Vagina (tissue), 2 donors: ENCODE results near the gene CFAP92. TPM values are rescaled to one million over a fixed set of nuclear protein-coding genes. Genes with fewer than 3 reads are reported as not detected.

Experiments used
- DNase-seq, 2 donors: peaks; one replicate each; pipeline ENCODE4 v3.0.0-alpha.2; 2017; ENCODE audit errors: extremely low spot score in 2 of 2
- H3K27ac ChIP-seq: fragments of 200-600 bp; sonication (generic); one replicate; pipeline ENCODE4 v1.5.1; 2019
- H3K27me3 ChIP-seq: fragments of 200-600 bp; sonication (generic); one replicate; pipeline ENCODE4 v1.5.1; 2019
- H3K36me3 ChIP-seq, 2 donors: fragments of 200-600 bp; sonication (generic); one replicate each; pipeline ENCODE4 v1.5.1; 2017 to 2019
- H3K4me1 ChIP-seq: fragments of 200-600 bp; sonication (generic); one replicate; pipeline ENCODE4 v1.5.1; 2019
- H3K4me3 ChIP-seq, 2 donors: fragments of 200-600 bp; sonication (generic); 1 replicate in 1 of 2; 2 replicates in 1 of 2; pipeline ENCODE4 v1.5.1; 2016 to 2019
- H3K9me3 ChIP-seq: fragments of 200-600 bp; sonication (generic); one replicate; pipeline ENCODE4 v1.5.1; 2019
- POLR2A ChIP-seq, 2 donors: fragments of 450-650 bp; IDR thresholded peaks; one replicate each; pipeline ENCODE4 v1.6.1; 2017; ENCODE audit warnings: antibody characterized with exemption in 2 of 2, mild to moderate bottlenecking in 2 of 2, moderate library complexity in 2 of 2
- POLR2AphosphoS5 ChIP-seq, 2 donors: sonication (generic); formaldehyde crosslinking; IDR thresholded peaks; one replicate each; pipeline ENCODE4 v1.9.0; 2017; ENCODE audit warnings: antibody characterized with exemption in 2 of 2, mild to moderate bottlenecking in 2 of 2, low read depth in 1 of 2; ENCODE audit not compliant: insufficient read depth in 1 of 2
- intact Hi-C: fragments of 100-400 bp; cut with DNase I; formaldehyde crosslinking; loops from one replicate; pipeline ENCODE4 v1.15.1; 2023
- total RNA-seq: library from RNA; depleted of rRNA; stranded (reverse); fragments of >200 nt; gene quantifications from one replicate; pipeline ENCODE4 v1.2.3, GENCODE V29; 2016
- TF ChIP-seq, protein P1 (sequence below), 3 experiments: fragments of 450-650 bp in 2 of 3; fragments of 200-600 bp in 1 of 3; sonication (generic) in 1 of 3; IDR thresholded peaks; one replicate each; pipeline ENCODE4 v1.5.1; 2017 to 2019; ENCODE audit warnings: antibody characterized with exemption in 3 of 3, mild to moderate bottlenecking in 2 of 3, moderate library complexity in 2 of 3

The CFAP92 gene
- total RNA-seq, 1 donor from 2014 or later: not detected

DNA sequence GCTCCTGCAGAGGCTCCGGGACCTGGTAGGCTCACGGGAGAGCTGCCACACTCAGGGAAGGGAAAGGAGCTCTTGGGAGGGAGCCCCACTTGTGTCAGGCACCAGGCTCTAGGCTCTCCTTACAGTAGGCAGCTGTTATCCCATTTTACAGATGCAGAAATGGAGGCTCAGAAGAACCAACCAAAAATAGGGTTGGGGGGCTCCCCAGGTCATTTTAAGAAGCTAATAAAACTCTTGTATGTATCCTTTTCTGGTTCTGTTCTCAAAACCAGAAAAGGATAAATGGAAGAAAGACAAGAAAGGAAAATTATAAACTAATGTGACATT is 43.2 kb upstream of the CFAP92 start:
- H3K36me3 ChIP-seq: no peaks in the 10 kb centered on the region
- H3K27ac ChIP-seq: no peak overlapping the region
- no peak overlapping the region for H3K4me3 ChIP-seq
- no peaks in the 10 kb centered on the region for H3K27me3 ChIP-seq
- TF ChIP-seq, protein P1, sequence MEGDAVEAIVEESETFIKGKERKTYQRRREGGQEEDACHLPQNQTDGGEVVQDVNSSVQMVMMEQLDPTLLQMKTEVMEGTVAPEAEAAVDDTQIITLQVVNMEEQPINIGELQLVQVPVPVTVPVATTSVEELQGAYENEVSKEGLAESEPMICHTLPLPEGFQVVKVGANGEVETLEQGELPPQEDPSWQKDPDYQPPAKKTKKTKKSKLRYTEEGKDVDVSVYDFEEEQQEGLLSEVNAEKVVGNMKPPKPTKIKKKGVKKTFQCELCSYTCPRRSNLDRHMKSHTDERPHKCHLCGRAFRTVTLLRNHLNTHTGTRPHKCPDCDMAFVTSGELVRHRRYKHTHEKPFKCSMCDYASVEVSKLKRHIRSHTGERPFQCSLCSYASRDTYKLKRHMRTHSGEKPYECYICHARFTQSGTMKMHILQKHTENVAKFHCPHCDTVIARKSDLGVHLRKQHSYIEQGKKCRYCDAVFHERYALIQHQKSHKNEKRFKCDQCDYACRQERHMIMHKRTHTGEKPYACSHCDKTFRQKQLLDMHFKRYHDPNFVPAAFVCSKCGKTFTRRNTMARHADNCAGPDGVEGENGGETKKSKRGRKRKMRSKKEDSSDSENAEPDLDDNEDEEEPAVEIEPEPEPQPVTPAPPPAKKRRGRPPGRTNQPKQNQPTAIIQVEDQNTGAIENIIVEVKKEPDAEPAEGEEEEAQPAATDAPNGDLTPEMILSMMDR (IDR thresholded peaks at IDR 0.05): no peak
- no peak for TF ChIP-seq POLR2A (IDR thresholded peaks at IDR 0.05)
- no peak for TF ChIP-seq POLR2AphosphoS5 (IDR thresholded peaks at IDR 0.05; ENCODE audit: insufficient read depth in 1 of 2, low read depth in 1 of 2)
- H3K4me1 ChIP-seq: no peaks in the 10 kb centered on the region
- H3K9me3 ChIP-seq: no peaks in the 10 kb centered on the region
- intact Hi-C loops: no loop called here
- no peak for DNase-seq

DNA sequence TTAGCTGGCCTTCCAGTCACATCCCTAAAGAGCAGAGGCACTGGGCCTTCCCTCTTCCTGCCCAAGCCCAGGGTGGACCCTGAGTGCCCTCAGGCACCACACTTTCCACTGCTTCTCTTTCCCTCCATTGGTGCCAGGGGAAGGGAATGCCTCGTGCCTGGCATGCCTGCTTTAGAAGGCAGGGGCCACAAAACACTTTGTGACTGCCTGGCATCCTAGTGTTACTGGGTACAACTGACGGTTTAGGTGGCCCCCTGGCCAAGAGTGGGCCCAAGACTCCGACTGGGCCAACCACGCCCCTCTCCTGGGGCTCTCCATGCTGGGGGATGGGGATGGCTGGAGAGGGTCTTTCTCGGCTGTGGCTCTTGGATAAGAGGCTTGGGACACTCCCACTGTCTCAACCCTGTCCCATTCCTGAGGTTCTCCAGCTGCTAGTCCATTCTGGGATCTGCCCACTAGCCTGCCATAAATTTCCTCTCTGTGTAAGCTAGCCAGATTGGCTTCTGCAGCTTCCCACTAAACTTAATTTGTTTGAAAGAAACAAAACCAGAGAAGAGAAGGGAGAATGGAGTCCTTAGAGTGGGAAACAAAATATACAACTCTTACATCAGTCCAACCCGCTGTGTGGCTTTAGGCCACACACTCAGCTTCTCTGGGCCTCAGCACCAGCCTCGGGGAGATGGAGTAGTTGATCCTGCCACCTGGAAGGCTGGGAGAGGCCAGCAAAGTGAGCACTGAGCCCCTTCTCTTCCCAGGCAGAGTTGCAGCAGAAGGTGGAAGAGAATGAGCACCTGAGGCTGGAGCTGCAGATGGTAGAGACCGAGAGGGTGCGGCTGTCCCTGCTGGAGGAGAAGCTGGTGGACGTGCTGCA is 42.6 kb upstream of the CFAP92 start:
- no peak for DNase-seq
- no peaks in the 10 kb centered on the region for H3K36me3 ChIP-seq
- TF ChIP-seq, protein P1 (IDR thresholded peaks at IDR 0.05): no peak
- TF ChIP-seq POLR2A (IDR thresholded peaks at IDR 0.05) (no peak), POLR2AphosphoS5 (IDR thresholded peaks at IDR 0.05; ENCODE audit: insufficient read depth in 1 of 2, low read depth in 1 of 2) (no peak)
- H3K27ac ChIP-seq: no peak overlapping the region
- intact Hi-C loops: no loop called here
- H3K9me3 ChIP-seq: no peaks in the 10 kb centered on the region
- H3K27me3 ChIP-seq: no peaks in the 10 kb centered on the region
- no peaks in the 10 kb centered on the region for H3K4me1 ChIP-seq
- no peak overlapping the region for H3K4me3 ChIP-seq

DNA sequence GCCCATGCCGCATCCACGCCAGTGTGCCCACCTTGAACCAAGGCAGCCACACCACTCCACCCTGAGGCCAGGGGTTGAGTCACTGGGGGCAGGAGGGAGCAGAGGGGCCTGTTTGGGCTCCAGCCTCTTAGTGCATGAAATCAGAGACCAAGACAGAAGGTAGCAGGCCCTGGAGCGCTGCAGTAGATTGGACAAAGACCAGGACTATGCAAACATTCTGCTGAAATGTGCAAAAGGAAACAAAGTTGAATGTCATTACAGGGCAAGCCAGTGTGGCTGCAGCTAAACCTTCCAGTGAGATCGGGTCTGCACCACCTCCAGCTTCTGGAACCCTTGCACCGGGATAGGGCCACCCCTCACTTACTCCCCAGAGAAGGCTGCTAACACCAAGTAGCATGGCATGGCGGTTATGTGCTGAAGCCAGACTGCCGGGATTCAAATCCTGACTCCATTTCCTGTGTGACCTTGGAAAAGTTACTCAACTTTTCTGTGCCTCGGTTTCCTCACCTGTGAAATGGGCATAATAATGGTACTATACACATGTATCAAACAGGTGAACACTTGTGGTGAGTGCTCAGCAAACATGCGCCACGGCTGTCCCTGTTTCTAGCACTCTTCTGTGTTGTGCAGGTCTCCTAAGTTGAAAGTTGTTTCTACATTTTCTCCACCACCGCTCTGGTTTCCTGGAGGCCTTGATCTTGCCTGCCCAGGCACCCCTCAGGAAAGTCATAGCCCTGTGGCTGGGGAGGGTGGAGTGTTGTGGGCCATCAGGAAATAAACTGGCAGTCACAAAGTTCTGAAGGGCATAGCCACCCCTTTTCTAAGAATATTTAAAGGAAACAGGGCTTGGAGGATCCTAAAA is 41.7 kb upstream of the CFAP92 start:
- no peak overlapping the region for H3K27ac ChIP-seq
- TF ChIP-seq, protein P1 (IDR thresholded peaks at IDR 0.05): no peak
- TF ChIP-seq POLR2AphosphoS5 (IDR thresholded peaks at IDR 0.05; ENCODE audit: insufficient read depth in 1 of 2, low read depth in 1 of 2) (no peak), POLR2A (IDR thresholded peaks at IDR 0.05) (no peak)
- H3K4me1 ChIP-seq: no peaks in the 10 kb centered on the region
- H3K27me3 ChIP-seq: no peaks in the 10 kb centered on the region
- intact Hi-C loops: no loop called here
- no peak overlapping the region for H3K4me3 ChIP-seq
- H3K9me3 ChIP-seq: no peaks in the 10 kb centered on the region
- H3K36me3 ChIP-seq: no peaks in the 10 kb centered on the region
- DNase-seq: no peak

DNA sequence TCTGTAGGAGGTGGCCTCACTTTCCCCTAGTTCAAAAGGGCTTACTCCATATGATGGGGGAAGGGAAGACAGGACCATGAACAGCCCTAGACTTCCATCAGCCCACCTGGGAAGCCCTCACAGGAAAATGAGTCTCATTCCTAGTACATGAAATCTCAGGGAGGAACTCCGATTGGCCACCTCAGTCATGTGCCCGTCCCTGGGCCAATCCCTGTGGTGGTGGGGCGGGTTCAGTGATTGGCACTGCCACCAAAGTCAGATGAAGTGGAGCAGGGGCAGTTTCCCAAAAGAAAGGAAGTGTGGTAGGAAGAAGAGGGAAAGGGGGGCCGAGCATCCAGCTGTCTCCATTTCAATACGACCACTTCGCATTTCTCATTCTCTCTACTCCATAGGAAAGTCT is 40.8 kb upstream of the CFAP92 start:
- Histone ChIP-seq H3K4me1 (no peaks in the 10 kb centered on the region), H3K27me3 (no peaks in the 10 kb centered on the region), H3K4me3 (no peak overlapping the region), H3K9me3 (no peaks in the 10 kb centered on the region), H3K36me3 (no peaks in the 10 kb centered on the region), H3K27ac (no peak overlapping the region)
- DNase-seq: no peak
- TF ChIP-seq, protein P1 (IDR thresholded peaks at IDR 0.05): no peak
- TF ChIP-seq POLR2A (IDR thresholded peaks at IDR 0.05) (no peak), POLR2AphosphoS5 (IDR thresholded peaks at IDR 0.05; ENCODE audit: insufficient read depth in 1 of 2, low read depth in 1 of 2) (no peak)
- intact Hi-C loops: no loop called here
